OCI-LY1 (cell line): ENCODE measurements around the gene TRIM39.

Experiments
- EZH2 ChIP-seq: fragments of 200-600 bp; sonication (generic), shearing (Covaris generic); IDR thresholded peaks from 2 replicates; pipeline ENCODE4 v1.8.0; 2017; ENCODE audit warnings: borderline replicate concordance, mixed run types, mild to moderate bottlenecking, antibody characterized with exemption, low read length, moderate library complexity, mixed read lengths
- TF ChIP-seq, protein P1 (sequence below): fragments of 200-600 bp; sonication (generic), shearing (Covaris generic); IDR thresholded peaks from 2 replicates; pipeline ENCODE4 v1.5.1; 2017; ENCODE audit warnings: mild to moderate bottlenecking, antibody characterized with exemption, low read length, moderate library complexity, mixed read lengths

DNA sequence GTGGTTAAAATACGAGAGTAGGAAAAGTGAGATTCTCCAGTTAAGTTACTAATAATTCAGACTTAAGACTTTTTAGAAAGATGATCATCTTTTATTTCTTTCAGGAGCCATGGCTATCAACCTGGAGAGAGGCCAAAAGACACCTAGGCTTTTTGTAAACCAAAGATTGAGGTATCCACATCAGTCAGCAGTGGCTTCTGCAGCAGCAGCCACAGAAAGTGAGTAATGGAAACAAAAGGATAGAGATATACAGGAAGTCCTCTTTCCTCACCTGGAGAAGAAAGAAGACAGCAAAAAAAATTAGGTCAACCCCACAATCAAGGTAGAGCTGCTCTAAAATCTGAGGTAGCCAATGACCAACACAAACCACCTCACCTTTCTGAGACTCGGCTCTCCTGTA, 22.7 kb upstream of the TRIM39 start:
- TF ChIP-seq, protein P1, sequence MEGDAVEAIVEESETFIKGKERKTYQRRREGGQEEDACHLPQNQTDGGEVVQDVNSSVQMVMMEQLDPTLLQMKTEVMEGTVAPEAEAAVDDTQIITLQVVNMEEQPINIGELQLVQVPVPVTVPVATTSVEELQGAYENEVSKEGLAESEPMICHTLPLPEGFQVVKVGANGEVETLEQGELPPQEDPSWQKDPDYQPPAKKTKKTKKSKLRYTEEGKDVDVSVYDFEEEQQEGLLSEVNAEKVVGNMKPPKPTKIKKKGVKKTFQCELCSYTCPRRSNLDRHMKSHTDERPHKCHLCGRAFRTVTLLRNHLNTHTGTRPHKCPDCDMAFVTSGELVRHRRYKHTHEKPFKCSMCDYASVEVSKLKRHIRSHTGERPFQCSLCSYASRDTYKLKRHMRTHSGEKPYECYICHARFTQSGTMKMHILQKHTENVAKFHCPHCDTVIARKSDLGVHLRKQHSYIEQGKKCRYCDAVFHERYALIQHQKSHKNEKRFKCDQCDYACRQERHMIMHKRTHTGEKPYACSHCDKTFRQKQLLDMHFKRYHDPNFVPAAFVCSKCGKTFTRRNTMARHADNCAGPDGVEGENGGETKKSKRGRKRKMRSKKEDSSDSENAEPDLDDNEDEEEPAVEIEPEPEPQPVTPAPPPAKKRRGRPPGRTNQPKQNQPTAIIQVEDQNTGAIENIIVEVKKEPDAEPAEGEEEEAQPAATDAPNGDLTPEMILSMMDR, result no peak
- no peak for TF ChIP-seq EZH2
